Panc1 (cell line): Measurements from ENCODE around the gene CAPS. TPM values are rescaled to one million over a fixed set of nuclear protein-coding genes. Genes with fewer than 3 reads are reported as not detected.

Experiments
- ATAC-seq: fragments of 200-7000 bp; cut with Tn5 transposase; 2 replicates; pipeline ENCODE4 v1.9.1; 2020; ENCODE audit warnings: mild to moderate bottlenecking, moderate library complexity
- BruUV-seq: library from RNA; stranded (reverse); fragments of 400-500 nt; replicated peaks from 2 replicates; lab custom pipeline; 2021; lab: Mats Ljungman, UMichigan
- CTCF ChIA-PET: fragments of 300-600 bp; sonication (Branson Sonifier 250); formaldehyde crosslinking; loops from one replicate; lab custom pipeline; 2022; ENCODE audit warnings: antibody characterized with exemption; lab: Charles Lee
- POLR2A ChIA-PET: fragments of 300-600 bp; sonication (Branson Sonifier 250); formaldehyde crosslinking; loops from one replicate; lab custom pipeline; 2022; ENCODE audit warnings: antibody characterized with exemption; lab: Charles Lee
- DNase-seq: peaks from one replicate; pipeline ENCODE4 v3.0.0-alpha.2; 2010; ENCODE audit warnings: low read depth, low spot score
- H3K27ac ChIP-seq: 2 replicates; pipeline ENCODE4 v1.5.1; 2011; ENCODE audit warnings: mild to moderate bottlenecking, low read length, inconsistent platforms
- H3K27me3 ChIP-seq: fragments of 200-500 bp; sonication (Bioruptor generic); 2 replicates; pipeline ENCODE4 v1.6.0; 2014; ENCODE audit warnings: low read length, inconsistent platforms; ENCODE audit not compliant: control insufficient read depth, insufficient read depth
- H3K36me3 ChIP-seq: fragments of 200-500 bp; sonication (Bioruptor generic); 2 replicates; pipeline ENCODE4 v1.5.1; 2014; ENCODE audit warnings: inconsistent platforms, mild to moderate bottlenecking, low read length, moderate library complexity; ENCODE audit not compliant: control insufficient read depth, insufficient read depth
- H3K4me1 ChIP-seq: 2 replicates; pipeline ENCODE4 v1.5.1; 2011; ENCODE audit warnings: inconsistent platforms, mild to moderate bottlenecking, low read length, moderate library complexity; ENCODE audit not compliant: control insufficient read depth, insufficient read depth
- H3K4me3 ChIP-seq, 2 experiments: 2 replicates each; pipeline ENCODE4 v1.5.1; 2011 to 2012; ENCODE audit warnings: low read depth in 2 of 2, low read length in 2 of 2, mild to moderate bottlenecking in 2 of 2, inconsistent platforms in 1 of 2, moderate library complexity in 1 of 2
- H3K9me3 ChIP-seq: fragments of 200-500 bp; sonication (Bioruptor generic); 2 replicates; pipeline ENCODE4 v1.5.1; 2014; ENCODE audit warnings: low read depth, mild to moderate bottlenecking, inconsistent platforms, low read length, moderate library complexity; ENCODE audit not compliant: control insufficient read depth, insufficient read depth
- POLR2AphosphoS5 ChIP-seq: IDR thresholded peaks from 2 replicates; pipeline ENCODE4 v1.6.1; 2012; ENCODE audit warnings: mild to moderate bottlenecking, low read depth, low read length, moderate library complexity
- SIN3A ChIP-seq: IDR thresholded peaks from 2 replicates; pipeline ENCODE4 v1.6.1; 2012; ENCODE audit warnings: low read depth, mild to moderate bottlenecking, low read length, moderate library complexity, borderline replicate concordance; ENCODE audit not compliant: insufficient read depth
- TCF7L2 ChIP-seq: IDR thresholded peaks from 2 replicates; pipeline ENCODE4 v1.6.1; 2011; ENCODE audit warnings: mild to moderate bottlenecking, low read depth, low read length, inconsistent platforms
- in situ Hi-C: cut with HindIII; loops from 2 replicates; pipeline ENCODE4 v1.10.0; 2016; ENCODE audit warnings: low sequenced_read_pairs, low pct_unique_long_range_greater_than_20kb
- intact Hi-C: fragments of 100-400 bp; cut with micrococcal nuclease; formaldehyde crosslinking; loops from one replicate; pipeline ENCODE4 v1.10.0; 2022; ENCODE audit not compliant: unreplicated experiment
- total RNA-seq: library from RNA; stranded (reverse); gene quantifications from one replicate; pipeline ENCODE4 v1.2.1, GENCODE V29; 2021; ENCODE audit not compliant: unreplicated experiment
- TF ChIP-seq, protein P1 (sequence below): fragments of 450-650 bp; IDR thresholded peaks from 2 replicates; pipeline ENCODE4 v1.5.1; 2017; ENCODE audit warnings: mild to moderate bottlenecking
- TF ChIP-seq, protein P2 (sequence below), 2 experiments: IDR thresholded peaks; 2 replicates each; pipeline ENCODE4 v1.6.1; 2011 to 2012; ENCODE audit warnings: low read depth in 2 of 2, control low read depth in 1 of 2, low read length in 1 of 2, mild to moderate bottlenecking in 1 of 2, moderate library complexity in 1 of 2; ENCODE audit not compliant: insufficient read depth in 1 of 2

The CAPS gene
- total RNA-seq, 1 experiment from 2014 or later: 9.2 TPM

DNA sequence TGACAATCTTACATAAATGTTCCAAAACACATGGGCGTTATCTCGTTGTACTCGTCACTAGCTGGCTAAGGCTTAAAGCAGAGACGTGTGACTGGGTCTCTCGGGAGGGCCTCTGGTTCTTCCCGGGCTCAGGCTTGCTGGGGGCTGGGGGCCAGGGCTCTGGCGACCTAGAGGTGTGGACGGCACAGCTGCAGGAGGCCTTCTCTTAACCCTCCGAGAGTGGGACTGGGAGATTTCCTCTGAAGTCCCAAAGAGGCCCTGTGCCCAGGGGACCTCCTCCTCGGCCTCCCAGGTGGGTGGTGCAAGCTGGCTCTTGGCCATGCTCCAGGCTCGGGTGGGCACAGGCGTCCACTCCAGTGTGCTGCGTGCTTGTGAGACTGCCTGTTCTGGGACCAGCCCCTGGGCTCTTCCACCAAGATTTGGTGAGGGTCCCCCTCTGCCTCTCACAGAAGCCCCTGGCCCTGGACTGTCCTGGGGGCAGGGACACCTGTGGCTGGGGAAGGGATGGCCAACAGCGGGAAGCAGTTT is 2.2 kb downstream of the CAPS start:
- in situ Hi-C loops: no loop called here
- H3K9me3 ChIP-seq: no peaks in the 10 kb centered on the region
- TF ChIP-seq SIN3A: no peak
- TF ChIP-seq TCF7L2: no peak
- TF ChIP-seq, protein P1, sequence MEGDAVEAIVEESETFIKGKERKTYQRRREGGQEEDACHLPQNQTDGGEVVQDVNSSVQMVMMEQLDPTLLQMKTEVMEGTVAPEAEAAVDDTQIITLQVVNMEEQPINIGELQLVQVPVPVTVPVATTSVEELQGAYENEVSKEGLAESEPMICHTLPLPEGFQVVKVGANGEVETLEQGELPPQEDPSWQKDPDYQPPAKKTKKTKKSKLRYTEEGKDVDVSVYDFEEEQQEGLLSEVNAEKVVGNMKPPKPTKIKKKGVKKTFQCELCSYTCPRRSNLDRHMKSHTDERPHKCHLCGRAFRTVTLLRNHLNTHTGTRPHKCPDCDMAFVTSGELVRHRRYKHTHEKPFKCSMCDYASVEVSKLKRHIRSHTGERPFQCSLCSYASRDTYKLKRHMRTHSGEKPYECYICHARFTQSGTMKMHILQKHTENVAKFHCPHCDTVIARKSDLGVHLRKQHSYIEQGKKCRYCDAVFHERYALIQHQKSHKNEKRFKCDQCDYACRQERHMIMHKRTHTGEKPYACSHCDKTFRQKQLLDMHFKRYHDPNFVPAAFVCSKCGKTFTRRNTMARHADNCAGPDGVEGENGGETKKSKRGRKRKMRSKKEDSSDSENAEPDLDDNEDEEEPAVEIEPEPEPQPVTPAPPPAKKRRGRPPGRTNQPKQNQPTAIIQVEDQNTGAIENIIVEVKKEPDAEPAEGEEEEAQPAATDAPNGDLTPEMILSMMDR: no peak
- TF ChIP-seq POLR2AphosphoS5: no peak
- TF ChIP-seq, protein P2, sequence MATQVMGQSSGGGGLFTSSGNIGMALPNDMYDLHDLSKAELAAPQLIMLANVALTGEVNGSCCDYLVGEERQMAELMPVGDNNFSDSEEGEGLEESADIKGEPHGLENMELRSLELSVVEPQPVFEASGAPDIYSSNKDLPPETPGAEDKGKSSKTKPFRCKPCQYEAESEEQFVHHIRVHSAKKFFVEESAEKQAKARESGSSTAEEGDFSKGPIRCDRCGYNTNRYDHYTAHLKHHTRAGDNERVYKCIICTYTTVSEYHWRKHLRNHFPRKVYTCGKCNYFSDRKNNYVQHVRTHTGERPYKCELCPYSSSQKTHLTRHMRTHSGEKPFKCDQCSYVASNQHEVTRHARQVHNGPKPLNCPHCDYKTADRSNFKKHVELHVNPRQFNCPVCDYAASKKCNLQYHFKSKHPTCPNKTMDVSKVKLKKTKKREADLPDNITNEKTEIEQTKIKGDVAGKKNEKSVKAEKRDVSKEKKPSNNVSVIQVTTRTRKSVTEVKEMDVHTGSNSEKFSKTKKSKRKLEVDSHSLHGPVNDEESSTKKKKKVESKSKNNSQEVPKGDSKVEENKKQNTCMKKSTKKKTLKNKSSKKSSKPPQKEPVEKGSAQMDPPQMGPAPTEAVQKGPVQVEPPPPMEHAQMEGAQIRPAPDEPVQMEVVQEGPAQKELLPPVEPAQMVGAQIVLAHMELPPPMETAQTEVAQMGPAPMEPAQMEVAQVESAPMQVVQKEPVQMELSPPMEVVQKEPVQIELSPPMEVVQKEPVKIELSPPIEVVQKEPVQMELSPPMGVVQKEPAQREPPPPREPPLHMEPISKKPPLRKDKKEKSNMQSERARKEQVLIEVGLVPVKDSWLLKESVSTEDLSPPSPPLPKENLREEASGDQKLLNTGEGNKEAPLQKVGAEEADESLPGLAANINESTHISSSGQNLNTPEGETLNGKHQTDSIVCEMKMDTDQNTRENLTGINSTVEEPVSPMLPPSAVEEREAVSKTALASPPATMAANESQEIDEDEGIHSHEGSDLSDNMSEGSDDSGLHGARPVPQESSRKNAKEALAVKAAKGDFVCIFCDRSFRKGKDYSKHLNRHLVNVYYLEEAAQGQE (IDR thresholded peaks at IDR 0.05; ENCODE audit: insufficient read depth in 1 of 2, low read depth in 2 of 2, low read length in 1 of 2): no peak
- H3K27me3 ChIP-seq: no peaks in the 10 kb centered on the region
- no peak overlapping the region for H3K27ac ChIP-seq
- CTCF ChIA-PET: no interaction called here
- DNase-seq (no peak), ATAC-seq (no peak)
- no peak overlapping the region for H3K4me3 ChIP-seq
- H3K4me1 ChIP-seq: peaks cover 7% of the 10 kb centered on the region
- H3K36me3 ChIP-seq: no peaks in the 10 kb centered on the region
- POLR2A ChIA-PET: no interaction called here
- intact Hi-C loops: no loop called here
- BruUV-seq: TSS peak; percentile 59

DNA sequence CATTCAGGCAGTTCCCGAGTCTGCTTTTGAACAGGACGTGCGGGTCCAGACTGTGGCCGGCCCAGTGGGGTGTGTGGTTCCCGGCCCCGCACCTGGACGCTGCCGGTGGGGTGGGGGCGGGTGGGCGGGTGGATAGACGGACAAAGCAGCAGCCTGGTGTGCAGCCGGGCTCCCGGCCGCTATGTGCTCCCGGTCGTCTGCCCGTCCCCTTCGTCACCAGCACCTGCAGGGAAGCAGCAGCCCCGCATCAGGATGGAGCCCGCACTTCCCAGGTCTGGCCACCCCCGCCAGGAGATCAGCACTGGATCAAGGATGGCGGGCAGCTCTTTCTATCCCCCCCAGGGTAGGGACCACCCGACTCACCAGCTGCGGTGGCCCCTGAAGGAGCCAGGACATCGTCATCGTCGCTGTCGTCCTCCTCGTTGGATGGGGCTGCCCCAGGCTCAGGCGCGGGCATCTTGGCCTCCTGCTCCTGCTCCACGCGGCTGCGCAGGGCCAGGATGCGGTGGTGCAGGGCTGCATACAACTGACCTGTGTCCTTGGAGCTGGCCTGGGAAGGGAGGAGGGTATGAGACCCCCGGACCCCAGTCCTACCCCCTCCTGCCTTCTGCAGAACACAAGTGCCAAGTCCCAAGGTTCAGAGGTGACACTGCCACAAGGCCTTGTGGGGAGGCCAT is 3.5 kb downstream of the CAPS start:
- Histone ChIP-seq H3K9me3 (no peaks in the 10 kb centered on the region), H3K27ac (no peak overlapping the region), H3K27me3 (no peaks in the 10 kb centered on the region), H3K4me3 (no peak overlapping the region), H3K4me1 (peaks cover 7% of the 10 kb centered on the region), H3K36me3 (no peaks in the 10 kb centered on the region)
- CTCF ChIA-PET: no interaction called here
- DNase-seq (no peak), ATAC-seq (no peak)
- intact Hi-C loops: no loop called here
- in situ Hi-C loops: no loop called here
- BruUV-seq: no TSS peak
- POLR2A ChIA-PET: no interaction called here
- TF ChIP-seq, protein P1: no peak
- TF ChIP-seq TCF7L2: no peak
- TF ChIP-seq POLR2AphosphoS5: no peak
